GM20431 (cell line): ENCODE data around the gene BBX.
"Not testable (repeated sequence)": the region's sequence is repeated elsewhere in the genome, so short reads cannot be mapped to it uniquely, and the experiment has no call there.

ENCODE experiments used
- in situ Hi-C: fragments of 300-500 bp; cut with MseI, MboI; formaldehyde crosslinking; loops from one replicate; pipeline ENCODE4 v1.15.0; 2020; ENCODE audit warnings: low sequenced_read_pairs; ENCODE audit not compliant: unreplicated experiment

Gene BBX

DNA sequence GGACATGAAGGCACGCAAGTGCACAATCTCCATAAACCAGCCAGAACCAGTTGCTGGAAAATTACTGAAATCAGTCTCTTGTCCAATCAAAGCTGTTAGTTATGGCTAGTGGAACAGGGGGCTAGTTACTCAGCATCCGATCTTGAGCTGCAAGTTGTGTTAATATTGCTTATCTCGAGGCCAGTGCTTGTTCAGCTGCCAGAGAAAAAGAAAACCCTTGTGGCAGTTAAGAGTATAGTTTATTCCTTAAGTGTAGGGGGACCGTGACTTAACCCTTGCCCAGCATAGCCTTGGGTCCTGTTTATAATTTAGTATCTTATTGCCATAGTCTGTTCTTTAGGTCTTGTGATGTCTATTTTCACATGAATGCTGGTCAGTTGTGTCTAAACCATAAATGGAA, 299.5 kb downstream of the BBX start:
- in situ Hi-C loops = no loop called here

DNA sequence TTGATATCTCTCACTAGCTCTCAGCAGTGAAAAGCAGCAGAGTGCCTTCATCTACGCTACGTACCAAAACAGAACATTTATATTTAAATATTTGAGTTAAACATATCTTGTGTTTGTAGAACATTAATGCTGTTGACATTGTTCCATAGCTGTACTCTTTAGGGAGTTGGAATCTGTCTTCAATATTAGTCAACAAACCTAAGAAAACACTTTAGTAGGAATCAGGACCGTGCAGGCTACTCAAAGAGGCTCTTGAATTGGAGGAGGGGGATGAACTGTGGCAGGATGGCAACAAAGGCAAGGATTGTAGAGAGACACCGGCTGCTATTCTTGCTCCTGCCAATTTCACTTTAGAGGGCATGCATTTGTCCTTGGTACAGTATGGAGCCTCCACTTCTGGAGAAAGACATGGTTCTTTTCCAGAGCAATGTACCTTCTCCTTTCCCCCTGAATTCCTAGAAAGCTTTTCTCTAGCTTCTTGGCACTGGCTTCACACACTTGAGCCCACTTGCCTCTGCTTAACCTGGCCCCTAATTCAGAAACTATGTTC, 302.1 kb downstream of the BBX start:
- in situ Hi-C loops = no loop called here

DNA sequence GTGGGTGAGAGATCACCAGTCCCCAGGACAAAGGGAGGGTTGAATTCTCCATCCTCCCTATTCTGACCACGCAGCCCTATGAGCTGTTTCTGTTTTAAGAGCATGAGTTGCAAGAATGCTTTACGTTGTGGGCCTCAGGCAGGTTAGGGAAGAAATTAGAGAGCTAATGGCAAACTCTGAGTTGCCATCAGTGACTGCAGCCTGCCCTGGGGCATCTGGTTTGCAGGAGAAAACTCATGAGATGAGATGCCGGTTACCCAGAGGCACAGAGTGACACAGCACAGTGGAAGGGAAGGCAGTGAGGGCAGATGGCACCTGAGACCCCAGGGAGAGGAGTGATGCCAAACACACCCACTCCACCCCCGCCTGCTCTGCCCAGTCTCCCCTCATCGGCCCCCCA, 302.8 kb downstream of the BBX start:
- in situ Hi-C loops = no loop called here

DNA sequence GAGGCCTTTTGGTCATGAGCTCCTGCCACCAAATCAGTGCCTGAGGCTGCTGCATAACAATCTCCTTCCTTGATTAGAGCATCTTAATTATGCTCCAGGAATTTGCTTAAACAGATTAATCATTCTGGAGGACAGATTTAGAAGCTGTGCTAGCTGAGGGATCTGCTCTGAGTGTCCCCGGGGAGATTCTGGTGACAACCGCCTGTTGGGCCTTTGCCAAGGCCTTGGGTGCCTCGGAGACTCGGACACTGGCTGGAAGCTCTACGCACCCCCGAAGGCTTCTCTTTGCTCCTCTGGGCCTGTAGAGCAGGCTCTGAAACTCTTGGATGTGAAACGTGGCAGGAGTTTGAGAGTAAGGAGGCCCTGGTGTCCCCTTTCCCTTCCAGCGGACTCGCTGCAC, 304.0 kb downstream of the BBX start:
- in situ Hi-C loops = no loop called here

DNA sequence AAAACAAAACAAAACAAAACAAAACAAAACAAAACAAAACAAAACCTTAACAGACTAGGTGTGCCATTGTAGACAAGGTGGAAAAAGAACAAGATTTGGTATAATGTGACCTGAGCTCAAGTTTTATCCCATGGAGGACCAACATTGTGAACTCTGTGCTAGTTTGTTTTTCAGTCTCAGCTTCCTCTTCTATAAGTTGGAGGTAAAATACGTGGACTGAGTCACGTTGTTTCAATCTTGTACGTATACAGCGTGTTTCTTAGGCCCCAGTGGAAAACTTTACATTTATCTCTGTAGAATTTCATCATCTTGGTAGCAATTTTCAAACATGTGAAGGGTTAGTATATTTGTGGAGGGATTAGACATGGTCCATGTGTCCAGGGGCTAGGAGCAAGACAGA, 306.4 kb downstream of the BBX start:
- in situ Hi-C loops = no loop called here

- in situ Hi-C loops = no loop called here
These were observed 308.8 kb downstream of the BBX start for GRCh38 chr3:107831590-107831989.

DNA sequence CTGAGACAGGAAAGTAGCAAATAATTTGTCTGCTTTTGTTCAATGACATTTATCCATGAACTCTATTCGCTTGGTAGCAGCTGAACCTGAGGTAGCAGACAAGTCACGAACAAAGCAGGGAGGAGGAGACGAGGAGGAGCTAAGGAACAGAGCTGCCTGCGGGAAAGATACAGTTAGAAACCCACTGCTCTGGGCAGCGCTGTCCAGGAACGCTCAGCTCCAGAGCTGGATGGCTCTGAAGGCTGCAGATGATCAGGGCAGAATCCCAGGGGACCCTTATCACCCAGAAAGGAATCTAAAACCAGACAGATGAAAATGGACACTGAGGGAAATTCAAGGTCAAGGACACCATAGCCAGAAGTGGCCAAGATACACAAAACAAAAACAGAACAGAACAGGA, 310.3 kb downstream of the BBX start:
- in situ Hi-C loops = no loop called here

GRCh38 chr3:107833722-107834416, 311.1 kb downstream of the BBX start:
- in situ Hi-C loops = no loop called here

DNA sequence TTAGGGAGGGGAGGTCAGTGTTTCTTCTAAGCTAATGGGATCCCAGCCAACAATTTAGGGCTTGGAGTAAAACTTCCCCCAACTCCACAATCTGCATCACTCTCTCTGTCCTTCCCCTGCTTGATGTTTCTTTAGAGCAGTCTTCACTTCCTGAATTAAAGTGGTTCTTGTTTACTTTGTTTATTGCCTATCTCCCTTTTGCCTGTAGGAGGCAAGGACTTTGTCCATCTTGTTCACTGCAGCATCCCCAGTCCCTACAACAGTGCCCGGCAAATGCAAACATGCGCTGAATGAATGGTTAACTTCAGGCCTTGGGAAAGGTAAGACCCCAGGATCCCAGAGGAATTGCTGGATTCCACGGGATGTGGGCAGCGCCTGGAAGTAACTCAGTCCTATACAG, 312.2 kb downstream of the BBX start:
- in situ Hi-C loops = not testable (repeated sequence)

GRCh38 chr3:107837895-107838612, 315.3 kb downstream of the BBX start:
- in situ Hi-C loops = no loop called here

- in situ Hi-C loops = no loop called here
These were observed 319.1 kb downstream of the BBX start for GRCh38 chr3:107841831-107842230.

GRCh38 chr3:107842940-107843339, 320.2 kb downstream of the BBX start:
- in situ Hi-C loops = no loop called here

DNA sequence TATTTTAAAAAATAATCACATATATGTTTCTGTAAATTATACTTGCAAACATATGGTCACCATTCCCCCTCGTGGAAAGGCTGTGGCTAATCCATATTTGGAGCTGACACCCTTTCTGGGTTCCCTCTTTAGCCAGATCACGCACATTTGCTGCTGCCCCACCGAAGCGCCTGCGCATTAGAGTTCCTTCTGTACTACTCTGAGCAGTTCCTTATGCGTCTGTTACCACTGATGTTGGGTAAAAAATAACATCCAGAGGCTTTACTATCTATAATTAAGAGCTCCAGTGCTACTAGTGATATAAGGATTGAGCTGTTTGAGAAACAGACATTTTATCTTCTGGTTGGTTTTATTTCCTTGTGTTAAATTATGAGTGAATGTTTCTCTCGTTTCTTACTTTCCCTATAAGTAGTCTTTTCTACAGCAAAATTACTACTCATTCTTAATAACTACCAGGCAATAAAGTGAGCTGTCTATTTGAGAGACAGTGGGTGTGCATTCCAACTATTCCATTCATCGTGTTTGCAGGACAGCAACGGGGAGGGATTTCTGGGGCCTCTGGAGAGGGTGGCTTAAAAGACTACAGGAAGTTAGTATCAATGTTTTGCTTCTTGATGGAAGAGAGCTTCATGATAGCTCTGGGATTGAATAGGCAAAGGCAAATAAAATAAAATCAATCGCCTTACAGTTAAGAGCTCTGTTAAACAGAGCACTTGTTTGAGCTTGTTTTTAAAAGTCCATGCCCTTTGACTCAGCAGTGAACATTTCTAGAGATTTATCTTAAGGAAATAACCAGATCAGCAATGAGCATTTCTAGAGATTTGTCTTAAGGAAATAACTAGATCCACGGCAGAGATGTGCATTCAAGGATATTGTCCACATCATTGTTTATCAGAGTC, 322.9 kb downstream of the BBX start:
- in situ Hi-C loops = no loop called here

DNA sequence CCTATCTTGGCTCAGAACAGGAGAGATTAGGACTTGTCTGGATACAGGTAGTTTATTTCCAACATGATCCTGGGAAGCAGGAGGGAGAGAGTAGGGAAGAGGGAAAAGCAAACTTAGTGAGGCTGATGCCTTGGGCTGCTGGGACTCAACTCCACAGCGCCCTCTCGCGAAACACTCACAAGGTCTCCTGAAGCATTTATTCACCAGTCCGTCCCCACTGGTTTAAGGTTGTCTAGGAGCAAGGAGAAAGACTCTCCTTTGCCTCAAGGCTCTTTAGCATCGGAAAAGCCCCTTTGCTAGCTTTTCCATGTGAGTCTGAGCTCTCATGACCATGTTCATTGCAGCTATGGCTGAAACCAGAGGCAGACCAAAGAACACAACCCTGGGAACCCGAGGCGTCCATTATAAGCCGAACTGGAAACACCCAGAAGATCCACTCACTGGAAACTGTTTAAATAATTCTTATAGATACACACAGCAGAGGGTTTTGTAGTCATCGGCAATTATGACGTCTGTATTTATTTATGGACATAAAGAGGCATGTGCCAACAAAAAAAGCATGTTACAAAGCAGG, 323.6 kb downstream of the BBX start:
- in situ Hi-C loops = no loop called here

GRCh38 chr3:107847791-107848190, 325.0 kb downstream of the BBX start:
- in situ Hi-C loops = no loop called here

DNA sequence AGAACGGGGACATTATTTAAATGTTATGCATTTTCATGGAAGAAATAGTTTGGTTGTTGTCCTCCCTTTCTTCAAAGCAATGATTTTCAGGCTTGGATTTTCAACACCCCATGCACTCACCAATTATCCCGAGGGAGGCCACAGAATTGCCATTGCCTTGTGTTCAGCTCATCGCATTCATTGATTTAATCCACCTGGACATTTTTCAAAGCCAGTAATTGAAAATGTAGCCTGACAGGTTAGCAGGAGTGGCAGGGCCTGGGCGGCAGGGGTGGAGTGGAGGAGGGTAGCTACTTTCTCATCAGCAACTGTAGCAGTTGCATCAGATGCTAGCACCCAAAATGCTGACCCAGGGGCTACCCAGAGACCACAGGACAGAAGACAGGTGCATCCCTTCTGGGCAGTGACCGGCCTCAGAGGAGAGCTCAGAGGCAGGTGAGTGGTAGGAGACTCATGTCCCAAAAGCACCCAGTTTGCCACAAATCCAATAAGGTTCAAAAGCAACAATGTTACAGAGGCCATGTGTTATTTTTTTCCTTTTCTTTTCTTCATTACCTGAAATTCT, 325.7 kb downstream of the BBX start:
- in situ Hi-C loops = no loop called here

DNA sequence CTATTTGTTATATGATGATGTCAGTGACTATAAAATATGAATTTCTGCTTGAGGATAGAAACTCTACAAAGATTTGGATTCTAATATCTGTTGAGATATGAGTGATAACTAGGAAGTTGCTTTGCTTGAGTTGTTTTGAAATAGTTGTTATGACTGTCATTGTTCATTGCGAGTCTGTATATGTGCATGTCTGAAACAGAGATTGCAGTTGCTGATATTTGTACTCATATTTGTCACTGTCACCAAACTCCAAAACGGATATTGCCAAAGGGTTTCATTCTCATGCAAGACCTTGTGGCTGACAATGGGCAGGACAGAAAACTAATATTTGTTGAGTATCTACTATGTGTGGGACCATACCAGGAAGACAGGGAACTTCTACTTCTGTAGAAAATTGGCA, 327.9 kb downstream of the BBX start:
- in situ Hi-C loops = no loop called here

DNA sequence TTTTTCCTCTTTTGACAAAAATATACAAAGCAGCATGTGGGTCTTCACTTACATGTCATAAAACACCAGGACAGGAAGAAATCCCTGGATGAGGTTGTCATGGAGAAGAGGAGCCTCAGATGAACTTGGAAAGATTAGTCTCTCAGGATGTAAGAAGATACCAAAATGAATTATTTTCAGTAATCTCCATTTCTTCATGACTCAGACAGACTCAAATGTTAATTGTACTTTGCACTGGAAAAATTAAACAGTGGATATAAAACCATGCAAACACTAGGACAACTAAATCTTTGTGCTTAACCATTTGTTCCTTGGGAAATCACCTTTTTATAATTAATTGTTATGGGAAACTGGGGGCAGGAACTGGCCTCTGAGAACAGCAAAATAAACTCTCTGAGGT, 331.1 kb downstream of the BBX start:
- in situ Hi-C loops = no loop called here

DNA sequence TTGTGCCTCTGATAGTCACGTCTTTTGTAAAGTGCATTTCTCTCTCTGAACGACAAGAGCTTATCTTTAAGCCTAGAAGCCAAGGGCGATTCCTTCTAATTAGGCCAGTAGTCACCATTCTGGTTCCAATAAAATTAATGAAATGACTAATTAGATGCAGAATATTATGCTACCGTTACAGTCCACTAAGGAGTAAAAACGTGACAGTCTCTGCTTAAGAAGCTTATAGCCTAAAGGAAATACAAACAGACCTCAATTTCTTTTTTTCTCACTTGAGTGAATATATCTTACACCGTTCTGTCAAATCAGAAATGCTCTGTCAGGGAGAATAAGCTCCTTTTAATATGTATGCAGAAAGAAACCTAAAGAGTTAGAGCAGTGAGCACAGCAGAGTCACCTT, 332.0 kb downstream of the BBX start:
- in situ Hi-C loops = no loop called here

GRCh38 chr3:107855710-107856109, 332.9 kb downstream of the BBX start:
- in situ Hi-C loops = no loop called here
